Measurements from ENCODE around the gene METTL13. TPM values are rescaled to one million over a fixed set of nuclear protein-coding genes. Genes with fewer than 3 reads are reported as not detected.

METTL13 gene
- total and polyA plus RNA-seq, 2 of the 8 experiments (the other 6 are each of a cell fraction or from before 2014, with no cell fraction given): 38.1 to 66.3 TPM

GRCh38 chr1:171790318-171790717 is 8.9 kb downstream of the METTL13 start:
- H2AK5ac ChIP-seq (ENCODE audit: low read depth, low read length): no peak overlapping the region
- no peak overlapping the region for H3K9ac ChIP-seq (replicated peaks in 1 of 4; ENCODE audit: extremely low read depth in 1 of 4, low read depth in 3 of 4, low read length in 3 of 4)
- H4K8ac ChIP-seq (ENCODE audit: extremely low read depth, insufficient read depth, low read length): no peak overlapping the region
- no peak overlapping the region for H2BK20ac ChIP-seq (ENCODE audit: low read length)
- CTCF ChIA-PET (ENCODE audit: partially characterized antibody): interaction anchor here (1.5 to 2.5 kb wide), 6 partner anchors 8 to 195 kb away, joined by 3 to 14 read pairs (median 9); no protein-coding TSS in a partner anchor
- POLR2A ChIA-PET (ENCODE audit: partially characterized antibody): interaction anchor here (0.8 to 1.8 kb wide), 2 partner anchors 9 kb away, joined by 3 to 6 read pairs; partner anchors contain the start of gene METTL13
- H2BK15ac ChIP-seq (ENCODE audit: low read length): no peak overlapping the region
- H3K27me3 ChIP-seq (replicated peaks in 1 of 4; ENCODE audit: control insufficient read depth in 3 of 4, extremely low read depth in 1 of 4, insufficient read depth in 3 of 4, low read length in 3 of 4): no peaks in the 10 kb centered on the region
- no peaks in the 10 kb centered on the region for H3K4me1 ChIP-seq (replicated peaks in 1 of 4; ENCODE audit: control insufficient read depth in 3 of 4, insufficient read depth in 4 of 4, low read length in 3 of 4)
- no peak overlapping the region for H3K14ac ChIP-seq (ENCODE audit: insufficient read length)
- no peak overlapping the region for H2AFZ ChIP-seq (ENCODE audit: low read length)
- H3K36me3 ChIP-seq (ENCODE audit: control insufficient read depth in 2 of 4, insufficient read depth in 4 of 4, low read length in 3 of 4): peaks cover 39 to 97% (median 85%) of the 10 kb centered on the region in 4 experiments
- no peak overlapping the region for H3K4me2 ChIP-seq (ENCODE audit: insufficient read depth in 1 of 2, low read depth in 2 of 2, low read length in 2 of 2)
- H3K4me3 ChIP-seq (ENCODE audit: extremely low read depth in 1 of 4, insufficient read depth in 2 of 4, low read depth in 3 of 4, low read length in 4 of 4): no peak overlapping the region
- no peak overlapping the region for H3K4ac ChIP-seq (replicated peaks; ENCODE audit: insufficient read length, low read depth, low read length)
- H3K27ac ChIP-seq (ENCODE audit: low read depth, low read length): no peak overlapping the region
- no peak for FAIRE-seq
- H2BK12ac ChIP-seq (ENCODE audit: low read depth, low read length): no peak overlapping the region
- peaks cover 2 to 18% of the 10 kb centered on the region in 2 experiments for H4K20me1 ChIP-seq (replicated peaks in 1 of 2; ENCODE audit: control insufficient read depth in 1 of 2, insufficient read depth in 2 of 2, low read length in 2 of 2)
- H3K79me1 ChIP-seq (ENCODE audit: low read depth, low read length): peaks cover 5% of the 10 kb centered on the region
- no peak overlapping the region for H4K5ac ChIP-seq (ENCODE audit: insufficient read length, low read depth, low read length)
- WGBS, 2 experiments (ENCODE audit: extremely low coverage in 1 of 2, insufficient coverage in 1 of 2, insufficient read length in 1 of 2, insufficient replicate concordance in 2 of 2, low coverage in 1 of 2, low lambda C conversion rate in 2 of 2, missing lambda C conversion rate in 1 of 2): 96% methylated on average over 6 of the region's 6 CpGs; no CpG with 5 or more reads in 1 of the 2 experiments
- no peak for DNase-seq (ENCODE audit: low read depth in 1 of 2, low spot score in 2 of 2)
- no peaks in the 10 kb centered on the region; a peak in 1 of 4 replicates for H3K9me3 ChIP-seq (ENCODE audit: insufficient read depth in 2 of 2, low read depth in 1 of 2, low read length in 1 of 2)
- no peak overlapping the region for H3K23ac ChIP-seq (ENCODE audit: insufficient read length)
- H4K91ac ChIP-seq (replicated peaks; ENCODE audit: insufficient read length, low read length): no peak overlapping the region
- H2BK120ac ChIP-seq (replicated peaks; ENCODE audit: low read depth, low read length): no peak overlapping the region
- TF ChIP-seq SIX5 (IDR thresholded peaks at IDR 0.05; ENCODE audit: low read depth, low read length) (no peak), HDAC2 (IDR thresholded peaks at IDR 0.05; ENCODE audit: borderline replicate concordance in 1 of 2, low read depth in 2 of 2, low read length in 2 of 2) (no peak), NANOG (IDR thresholded peaks at IDR 0.05; ENCODE audit: insufficient read depth, low read depth, low read length, poor library complexity, severe bottlenecking) (no peak), SRF (IDR thresholded peaks at IDR 0.05; ENCODE audit: low read depth, low read length) (no peak), BACH1 (IDR thresholded peaks at IDR 0.05; ENCODE audit: low read length) (no peak), CBX8 (IDR thresholded peaks at IDR 0.05; ENCODE audit: borderline replicate concordance, low read depth, low read length) (no peak), MAFK (IDR thresholded peaks at IDR 0.05; ENCODE audit: low read depth, low read length) (no peak), E2F6 (IDR thresholded peaks at IDR 0.05) (no peak)
- H3K56ac ChIP-seq (replicated peaks; ENCODE audit: insufficient read length, low read depth, low read length): no peak overlapping the region
- no peak overlapping the region for H2BK5ac ChIP-seq (ENCODE audit: low read depth, low read length)
- no peaks in the 10 kb centered on the region for H3K23me2 ChIP-seq (ENCODE audit: low read depth, low read length)
- H3K79me2 ChIP-seq (ENCODE audit: control insufficient read depth in 1 of 2, insufficient read depth in 2 of 2, low read length in 2 of 2): peaks cover 0 to 21% of the 10 kb centered on the region in 2 experiments; a peak in 2 of 4 replicates
- H3K18ac ChIP-seq (ENCODE audit: extremely low read depth, low read length): no peak overlapping the region
